ENCODE measurements around the gene C22orf15.

The C22orf15 gene

GRCh38 chr22:23750367-23750713, 12.4 kb upstream of the C22orf15 start:
- H3K9me3 ChIP-seq, result no peaks in the 10 kb centered on the region
- H3K27me3 ChIP-seq, result no peaks in the 10 kb centered on the region
- peaks cover 29% of the 10 kb centered on the region for H3K36me3 ChIP-seq
- peak overlapping the region; percentile 83 for H3K4me3 ChIP-seq
- peaks cover 36% of the 10 kb centered on the region; the same call in 1 of the 2 replicates for H4K20me1 ChIP-seq
- peak overlapping the region; percentile 99 for H3K9ac ChIP-seq
- TF ChIP-seq Cebpa-rat (IDR thresholded peaks at IDR 0.05), result no peak
- H3K27ac ChIP-seq, result peak overlapping the region; percentile 100
- H3K4me2 ChIP-seq, result peak overlapping the region; percentile 99
- H3K4me1 ChIP-seq, result peaks cover 55% of the 10 kb centered on the region

GRCh38 chr22:23750714-23751440, 11.9 kb upstream of the C22orf15 start, which contains the start of gene ZNF70:
Gene ZNF70 (minus strand): TSS chr22:23751112. CDS start chr22:23745140, 5,972 bp downstream.
- H4K20me1 ChIP-seq, result peaks cover 31% of the 10 kb centered on the region; the same call in 1 of the 2 replicates
- peak within 1 kb of the TSS; percentile 83 for H3K4me3 ChIP-seq
- TF ChIP-seq Cebpa-rat (IDR thresholded peaks at IDR 0.05), result no peak
- H3K9me3 ChIP-seq, result no peaks in the 10 kb centered on the region
- H3K9ac ChIP-seq, result peak within 1 kb of the TSS; percentile 99
- peak within 1 kb of the TSS; percentile 99 for H3K4me2 ChIP-seq
- peak within 1 kb of the TSS; percentile 100 for H3K27ac ChIP-seq
- peaks cover 24% of the 10 kb centered on the region for H3K36me3 ChIP-seq
- peaks cover 60% of the 10 kb centered on the region for H3K4me1 ChIP-seq
- no peaks in the 10 kb centered on the region for H3K27me3 ChIP-seq

- Histone ChIP-seq H4K20me1 (peaks cover 24% of the 10 kb centered on the region; the same call in 1 of the 2 replicates), H3K27me3 (no peaks in the 10 kb centered on the region), H3K9me3 (no peaks in the 10 kb centered on the region), H3K9ac (peak overlapping the region; percentile 99), H3K27ac (peak overlapping the region; percentile 100), H3K4me3 (peak overlapping the region; percentile 83), H3K36me3 (peaks cover 18% of the 10 kb centered on the region), H3K4me1 (peaks cover 63% of the 10 kb centered on the region), H3K4me2 (peak overlapping the region; percentile 99)
- TF ChIP-seq Cebpa-rat (IDR thresholded peaks at IDR 0.05), result no peak
Observed at GRCh38 chr22:23751441-23751996, 11.3 kb upstream of the C22orf15 start.

- TF ChIP-seq Cebpa-rat (IDR thresholded peaks at IDR 0.05), result no peak
- H3K9ac ChIP-seq, result peak overlapping the region; percentile 99
- no peaks in the 10 kb centered on the region for H3K27me3 ChIP-seq
- H3K4me3 ChIP-seq, result peak overlapping the region; percentile 83
- H3K27ac ChIP-seq, result peak overlapping the region; percentile 100
- H3K4me2 ChIP-seq, result peak overlapping the region; percentile 99
- H4K20me1 ChIP-seq, result peaks cover 18% of the 10 kb centered on the region; the same call in 1 of the 2 replicates
- H3K36me3 ChIP-seq, result peaks cover 12% of the 10 kb centered on the region
- peaks cover 63% of the 10 kb centered on the region for H3K4me1 ChIP-seq
- no peaks in the 10 kb centered on the region for H3K9me3 ChIP-seq
Observed at GRCh38 chr22:23752090-23752691, 10.6 kb upstream of the C22orf15 start.

- Histone ChIP-seq H3K4me3 (peak overlapping the region; percentile 83), H3K4me1 (peaks cover 63% of the 10 kb centered on the region), H3K27me3 (no peaks in the 10 kb centered on the region), H4K20me1 (peaks cover 15% of the 10 kb centered on the region; the same call in 1 of the 2 replicates), H3K9me3 (no peaks in the 10 kb centered on the region), H3K36me3 (peaks cover 6% of the 10 kb centered on the region; the same call in 1 of the 2 replicates), H3K27ac (peak overlapping the region; percentile 100), H3K9ac (peak overlapping the region; percentile 99), H3K4me2 (peak overlapping the region; percentile 99)
- TF ChIP-seq Cebpa-rat (IDR thresholded peaks at IDR 0.05), result no peak
Observed at GRCh38 chr22:23752750-23753149, 10.0 kb upstream of the C22orf15 start.

GRCh38 chr22:23753385-23753784, 9.4 kb upstream of the C22orf15 start:
- peaks cover 63% of the 10 kb centered on the region for H3K4me1 ChIP-seq
- H3K27me3 ChIP-seq, result no peaks in the 10 kb centered on the region
- H3K4me3 ChIP-seq, result peak overlapping the region; percentile 83
- peak overlapping the region; percentile 99 for H3K4me2 ChIP-seq
- no peaks in the 10 kb centered on the region for H3K9me3 ChIP-seq
- H3K27ac ChIP-seq, result peak overlapping the region; percentile 100
- peaks cover 1% of the 10 kb centered on the region; the same call in 1 of the 2 replicates for H3K36me3 ChIP-seq
- no peak for TF ChIP-seq Cebpa-rat (IDR thresholded peaks at IDR 0.05)
- peaks cover 9% of the 10 kb centered on the region; the same call in 1 of the 2 replicates for H4K20me1 ChIP-seq
- H3K9ac ChIP-seq, result peak overlapping the region; percentile 99

GRCh38 chr22:23754220-23754919, 8.4 kb upstream of the C22orf15 start, which contains the start of gene VPREB3:
Gene VPREB3 (minus strand): TSS chr22:23754425. CDS start chr22:23754363, 62 bp downstream.
- peak within 1 kb of the TSS; percentile 99 for H3K9ac ChIP-seq
- peak within 1 kb of the TSS; percentile 83 for H3K4me3 ChIP-seq
- no peaks in the 10 kb centered on the region for H3K9me3 ChIP-seq
- no peak for TF ChIP-seq Cebpa-rat (IDR thresholded peaks at IDR 0.05)
- peaks cover 6% of the 10 kb centered on the region; the same call in 1 of the 2 replicates for H4K20me1 ChIP-seq
- H3K27me3 ChIP-seq, result no peaks in the 10 kb centered on the region
- peak within 1 kb of the TSS; percentile 99 for H3K4me2 ChIP-seq
- peaks cover 61% of the 10 kb centered on the region for H3K4me1 ChIP-seq
- no peaks in the 10 kb centered on the region for H3K36me3 ChIP-seq
- H3K27ac ChIP-seq, result peak within 1 kb of the TSS; percentile 100

GRCh38 chr22:23754980-23755636, 7.7 kb upstream of the C22orf15 start:
- H3K9me3 ChIP-seq, result no peaks in the 10 kb centered on the region
- H3K27me3 ChIP-seq, result no peaks in the 10 kb centered on the region
- TF ChIP-seq Cebpa-rat (IDR thresholded peaks at IDR 0.05), result peak; percentile 49; the same call in 1 of the 2 replicates
- H3K4me2 ChIP-seq, result peak overlapping the region; percentile 99
- H3K36me3 ChIP-seq, result no peaks in the 10 kb centered on the region
- H4K20me1 ChIP-seq, result no peaks in the 10 kb centered on the region
- peak overlapping the region; percentile 99; the same call in 1 of the 2 replicates for H3K9ac ChIP-seq
- H3K27ac ChIP-seq, result peak overlapping the region; percentile 100
- peak overlapping the region; percentile 83 for H3K4me3 ChIP-seq
- H3K4me1 ChIP-seq, result peaks cover 61% of the 10 kb centered on the region

GRCh38 chr22:23755711-23756110, 7.1 kb upstream of the C22orf15 start:
- Histone ChIP-seq H3K36me3 (no peaks in the 10 kb centered on the region), H3K4me3 (no peak overlapping the region), H4K20me1 (no peaks in the 10 kb centered on the region), H3K27me3 (no peaks in the 10 kb centered on the region), H3K9ac (peak overlapping the region; percentile 99; the same call in 1 of the 2 replicates), H3K27ac (peak overlapping the region; percentile 100), H3K4me2 (peak overlapping the region; percentile 99), H3K9me3 (no peaks in the 10 kb centered on the region), H3K4me1 (peaks cover 65% of the 10 kb centered on the region)
- no peak for TF ChIP-seq Cebpa-rat (IDR thresholded peaks at IDR 0.05)

Data from BLaER1 (cell line).